Stimulated activated CD8-positive, alpha-beta memory T cell treated with anti-CD3 and anti-CD28 coated beads, Interleukin-15, amount 100 ng/mL, for 1 hour (primary cell): Measurements from ENCODE around the gene SASH1.

Source experiments
- DNase-seq: peaks from one replicate; pipeline ENCODE4 v3.0.0-alpha.2; 2020; ENCODE audit warnings: low read depth

SASH1 gene

GRCh38 chr6:148523551-148523950 lies 180.9 kb downstream of the SASH1 start:
- DNase-seq: no peak

- DNase-seq: no peak
Measured at GRCh38 chr6:148524471-148524882, 181.8 kb downstream of the SASH1 start.

GRCh38 chr6:148524976-148525375 lies 182.3 kb downstream of the SASH1 start:
- no peak for DNase-seq

- no peak for DNase-seq
Measured at GRCh38 chr6:148525453-148525852, 182.8 kb downstream of the SASH1 start.

GRCh38 chr6:148526145-148526544 lies 183.5 kb downstream of the SASH1 start:
- DNase-seq: no peak

GRCh38 chr6:148528292-148528691 lies 185.7 kb downstream of the SASH1 start:
- DNase-seq: no peak

GRCh38 chr6:148529010-148529409 lies 186.4 kb downstream of the SASH1 start:
- no peak for DNase-seq

GRCh38 chr6:148530394-148530953 lies 187.8 kb downstream of the SASH1 start:
- DNase-seq: no peak

GRCh38 chr6:148530976-148531375 lies 188.3 kb downstream of the SASH1 start:
- DNase-seq: no peak

- DNase-seq: no peak
Measured at GRCh38 chr6:148532698-148533097, 190.1 kb downstream of the SASH1 start.

- no peak for DNase-seq
Measured at GRCh38 chr6:148533309-148534107, 190.9 kb downstream of the SASH1 start.

- no peak for DNase-seq
Measured at GRCh38 chr6:148534871-148535270, 192.2 kb downstream of the SASH1 start.

GRCh38 chr6:148535381-148535780 lies 192.7 kb downstream of the SASH1 start:
- no peak for DNase-seq

GRCh38 chr6:148535976-148536375 lies 193.3 kb downstream of the SASH1 start:
- no peak for DNase-seq

GRCh38 chr6:148538261-148539190 lies 195.9 kb downstream of the SASH1 start:
- no peak for DNase-seq

- DNase-seq: no peak
Measured at GRCh38 chr6:148543540-148543939, 200.9 kb downstream of the SASH1 start.

GRCh38 chr6:148544421-148544820 lies 201.8 kb downstream of the SASH1 start:
- DNase-seq: no peak

- no peak for DNase-seq
Measured at GRCh38 chr6:148545901-148546300, 203.3 kb downstream of the SASH1 start.

GRCh38 chr6:148547110-148547509 lies 204.5 kb downstream of the SASH1 start:
- no peak for DNase-seq

GRCh38 chr6:148548065-148548748 lies 205.6 kb downstream of the SASH1 start:
- no peak for DNase-seq

GRCh38 chr6:148548749-148549140 lies 206.1 kb downstream of the SASH1 start:
- DNase-seq: no peak

- DNase-seq: no peak
Measured at GRCh38 chr6:148550569-148550968, 207.9 kb downstream of the SASH1 start.
